Coronary artery (tissue), 2 donors: Measurements from ENCODE around the gene C3orf22.

Experiments used
- DNase-seq: peaks from one replicate; pipeline ENCODE4 v3.0.0-alpha.2; 2017; ENCODE audit warnings: low spot score
- H3K27ac ChIP-seq, 2 donors: fragments of 200-600 bp; sonication (generic); one replicate each; pipeline ENCODE4 v1.5.1; 2016 to 2019
- H3K4me3 ChIP-seq: fragments of 200-600 bp; sonication (generic); 2 replicates; pipeline ENCODE4 v1.5.1; 2016; ENCODE audit warnings: mild to moderate bottlenecking, moderate library complexity
- CTCF ChIP-seq: fragments of 200-600 bp; sonication (generic); IDR thresholded peaks from one replicate; pipeline ENCODE4 v1.5.1; 2019; ENCODE audit warnings: antibody characterized with exemption

The C3orf22 gene

GRCh38 chr3:126581569-126581968 is 22.8 kb upstream of the C3orf22 start:
- Histone ChIP-seq H3K27ac (no peak overlapping the region), H3K4me3 (no peak overlapping the region)
- DNase-seq, result no peak
- no peak for TF ChIP-seq CTCF

GRCh38 chr3:126580746-126581145 is 22.0 kb upstream of the C3orf22 start:
- H3K4me3 ChIP-seq, result no peak overlapping the region
- no peak for DNase-seq
- no peak overlapping the region for H3K27ac ChIP-seq
- no peak for TF ChIP-seq CTCF

- H3K4me3 ChIP-seq, result no peak overlapping the region
- no peak overlapping the region for H3K27ac ChIP-seq
- DNase-seq, result no peak
- no peak for TF ChIP-seq CTCF
Measured at GRCh38 chr3:126578702-126579101, 20.0 kb upstream of the C3orf22 start.

- no peak for DNase-seq
- no peak for TF ChIP-seq CTCF
Measured at GRCh38 chr3:126577261-126577660, 18.5 kb upstream of the C3orf22 start.

GRCh38 chr3:126573492-126574117 is 14.9 kb upstream of the C3orf22 start:
- DNase-seq, result no peak
- Histone ChIP-seq H3K27ac (no peak overlapping the region), H3K4me3 (no peak overlapping the region)
- TF ChIP-seq CTCF, result no peak

More at GRCh38 chr3:126577261-126577660, 18.5 kb upstream of the C3orf22 start:
- H3K27ac ChIP-seq, result no peak overlapping the region
- H3K4me3 ChIP-seq, result no peak overlapping the region

- TF ChIP-seq CTCF, result no peak
- no peak overlapping the region for H3K27ac ChIP-seq
- DNase-seq, result no peak
- H3K4me3 ChIP-seq, result no peak overlapping the region
Measured at GRCh38 chr3:126571078-126571477, 12.3 kb upstream of the C3orf22 start.

- Histone ChIP-seq H3K27ac (no peak overlapping the region), H3K4me3 (no peak overlapping the region)
- no peak for DNase-seq
- no peak for TF ChIP-seq CTCF
Measured at GRCh38 chr3:126570103-126570541, 11.4 kb upstream of the C3orf22 start.
